ENCODE data around the gene SLC6A9. TPM values are rescaled to one million over a fixed set of nuclear protein-coding genes. Genes with fewer than 3 reads are reported as not detected.
A peak's percentile ranks its signal among the peaks of the same experiment; 100 is the strongest.

SLC6A9 gene
- total RNA-seq, 1 donor from 2014 or later = 4.7 TPM

DNA sequence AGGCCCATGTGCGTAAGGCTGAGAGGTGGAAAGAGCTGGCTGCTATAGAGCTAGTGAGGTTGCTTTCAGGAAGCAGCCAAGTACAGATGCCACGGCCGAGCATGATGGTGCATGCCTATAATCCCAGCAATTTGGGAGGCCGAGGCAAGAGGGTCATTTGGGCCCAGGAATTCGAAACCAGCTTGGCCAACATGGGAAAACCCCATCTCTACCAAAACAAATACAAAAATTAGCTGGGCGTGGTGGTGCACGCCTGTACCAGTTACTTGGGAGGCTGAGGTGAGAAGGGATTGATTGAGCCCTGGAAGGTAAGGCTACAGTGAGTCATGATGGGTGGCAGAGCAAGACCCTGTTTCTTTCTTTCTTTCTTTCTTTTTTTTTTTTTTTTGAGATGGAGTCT, 37.2 kb downstream of the SLC6A9 start:
- TF ChIP-seq, protein P1, sequence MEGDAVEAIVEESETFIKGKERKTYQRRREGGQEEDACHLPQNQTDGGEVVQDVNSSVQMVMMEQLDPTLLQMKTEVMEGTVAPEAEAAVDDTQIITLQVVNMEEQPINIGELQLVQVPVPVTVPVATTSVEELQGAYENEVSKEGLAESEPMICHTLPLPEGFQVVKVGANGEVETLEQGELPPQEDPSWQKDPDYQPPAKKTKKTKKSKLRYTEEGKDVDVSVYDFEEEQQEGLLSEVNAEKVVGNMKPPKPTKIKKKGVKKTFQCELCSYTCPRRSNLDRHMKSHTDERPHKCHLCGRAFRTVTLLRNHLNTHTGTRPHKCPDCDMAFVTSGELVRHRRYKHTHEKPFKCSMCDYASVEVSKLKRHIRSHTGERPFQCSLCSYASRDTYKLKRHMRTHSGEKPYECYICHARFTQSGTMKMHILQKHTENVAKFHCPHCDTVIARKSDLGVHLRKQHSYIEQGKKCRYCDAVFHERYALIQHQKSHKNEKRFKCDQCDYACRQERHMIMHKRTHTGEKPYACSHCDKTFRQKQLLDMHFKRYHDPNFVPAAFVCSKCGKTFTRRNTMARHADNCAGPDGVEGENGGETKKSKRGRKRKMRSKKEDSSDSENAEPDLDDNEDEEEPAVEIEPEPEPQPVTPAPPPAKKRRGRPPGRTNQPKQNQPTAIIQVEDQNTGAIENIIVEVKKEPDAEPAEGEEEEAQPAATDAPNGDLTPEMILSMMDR (IDR thresholded peaks at IDR 0.05) = no peak
- H3K36me3 ChIP-seq = no peaks in the 10 kb centered on the region
- no peak overlapping the region for H3K27ac ChIP-seq
- intact Hi-C loops (cut with DNase I) = loop anchor here (5.0 to 10.0 kb wide), 2 partner anchors 47 to 1659 kb away; partner anchors contain the start of genes FOXJ3 and IPO13
- no peak overlapping the region for H3K4me3 ChIP-seq
- no peak for DNase-seq (ENCODE audit: low spot score in 2 of 2)
- peaks cover 10 to 22% of the 10 kb centered on the region in 2 donors for H3K4me1 ChIP-seq
- no peaks in the 10 kb centered on the region for H3K9me3 ChIP-seq
- H3K27me3 ChIP-seq = no peaks in the 10 kb centered on the region

DNA sequence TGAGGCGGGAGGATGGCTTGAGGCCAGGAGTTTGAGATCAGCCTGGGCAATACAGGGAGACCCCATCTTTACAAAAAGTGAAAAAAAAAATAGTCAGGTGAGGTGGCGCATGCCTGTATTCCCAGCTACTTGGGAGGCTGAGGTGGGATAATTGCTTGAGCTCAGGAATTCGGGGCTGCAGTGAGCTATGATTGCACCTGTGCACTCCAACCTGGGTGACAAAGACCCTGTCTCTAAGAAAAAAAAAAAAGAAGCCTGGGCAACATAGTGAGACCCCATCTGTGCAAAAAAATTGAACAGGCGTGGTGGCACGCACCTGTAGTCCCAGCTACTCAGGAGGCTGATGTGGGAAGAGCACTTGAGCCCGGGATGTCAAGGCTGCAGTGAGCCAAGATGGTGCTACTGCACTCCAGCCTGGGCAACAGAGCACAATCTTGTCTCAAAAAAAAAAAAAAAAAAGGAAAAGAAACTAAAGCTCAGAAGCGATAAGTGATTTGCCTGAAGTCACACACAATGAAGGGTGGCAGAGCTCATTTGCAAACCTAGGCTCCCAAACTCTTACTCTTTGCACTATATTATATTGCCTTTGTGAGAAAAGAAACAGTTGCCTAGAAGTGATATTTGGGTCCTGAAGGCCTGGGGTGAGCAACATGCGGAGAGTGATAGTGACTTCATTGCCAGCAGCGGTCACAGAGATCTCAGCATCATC, 37.9 kb downstream of the SLC6A9 start:
- Histone ChIP-seq H3K4me1 (peaks cover 10 to 22% of the 10 kb centered on the region in 2 donors), H3K4me3 (no peak overlapping the region), H3K27ac (no peak overlapping the region), H3K36me3 (no peaks in the 10 kb centered on the region), H3K27me3 (no peaks in the 10 kb centered on the region), H3K9me3 (no peaks in the 10 kb centered on the region)
- TF ChIP-seq, protein P1 (IDR thresholded peaks at IDR 0.05) = no peak
- DNase-seq (ENCODE audit: low spot score in 2 of 2) = no peak
- intact Hi-C loops (cut with DNase I) = loop anchor here (5.0 to 10.0 kb wide), 2 partner anchors 46 to 1659 kb away; partner anchors contain the start of genes FOXJ3 and IPO13

DNA sequence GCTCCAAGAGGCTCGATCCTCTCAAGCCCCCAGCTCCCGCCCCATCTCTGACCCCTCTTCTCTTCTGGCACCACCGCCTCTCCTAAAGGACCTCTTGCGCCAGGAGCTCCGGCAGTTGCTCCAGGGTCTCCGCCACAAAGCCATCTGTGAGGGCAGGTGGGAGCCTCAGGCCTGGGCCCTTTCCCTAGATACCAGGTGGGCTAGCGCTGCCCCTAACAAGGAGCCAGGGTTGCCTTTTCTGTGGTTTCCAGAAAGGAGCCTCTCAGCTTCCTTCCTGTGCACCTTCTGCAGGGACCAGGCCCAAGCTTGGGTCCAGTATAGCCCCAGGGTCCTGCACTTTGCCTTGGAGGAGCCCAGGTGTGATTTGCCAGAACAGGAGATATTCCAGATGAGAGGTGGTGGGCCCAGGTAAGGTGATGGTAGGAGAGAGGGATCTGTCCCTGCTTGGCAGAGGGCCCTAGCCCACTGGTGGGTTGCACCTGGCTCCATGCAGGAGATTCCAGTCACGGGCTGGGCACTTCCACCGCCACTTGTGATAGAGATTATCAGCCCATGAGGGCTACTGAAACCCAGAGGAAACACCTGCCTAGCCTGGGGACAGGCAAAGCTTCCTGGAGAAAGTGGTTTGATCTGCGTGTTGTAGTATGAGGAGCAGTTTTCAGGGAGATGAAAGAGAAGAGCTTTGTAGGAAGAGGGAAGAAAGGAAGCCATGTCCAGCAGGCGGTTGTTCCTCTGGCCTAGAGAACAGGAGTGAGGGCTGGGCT, 38.8 kb downstream of the SLC6A9 start:
- Histone ChIP-seq H3K36me3 (no peaks in the 10 kb centered on the region), H3K27ac (peak overlapping the region; percentile 72 to 80), H3K4me1 (peaks cover 10 to 22% of the 10 kb centered on the region in 2 donors), H3K4me3 (peak overlapping the region; percentile 71 to 72), H3K27me3 (no peaks in the 10 kb centered on the region), H3K9me3 (no peaks in the 10 kb centered on the region)
- TF ChIP-seq, protein P1 (IDR thresholded peaks at IDR 0.05) = no peak
- DNase-seq (ENCODE audit: low spot score in 2 of 2) = no peak
- intact Hi-C loops (cut with DNase I) = loop anchor here (5.0 to 10.0 kb wide), 2 partner anchors 45 to 1658 kb away; partner anchors contain the start of genes FOXJ3 and IPO13

DNA sequence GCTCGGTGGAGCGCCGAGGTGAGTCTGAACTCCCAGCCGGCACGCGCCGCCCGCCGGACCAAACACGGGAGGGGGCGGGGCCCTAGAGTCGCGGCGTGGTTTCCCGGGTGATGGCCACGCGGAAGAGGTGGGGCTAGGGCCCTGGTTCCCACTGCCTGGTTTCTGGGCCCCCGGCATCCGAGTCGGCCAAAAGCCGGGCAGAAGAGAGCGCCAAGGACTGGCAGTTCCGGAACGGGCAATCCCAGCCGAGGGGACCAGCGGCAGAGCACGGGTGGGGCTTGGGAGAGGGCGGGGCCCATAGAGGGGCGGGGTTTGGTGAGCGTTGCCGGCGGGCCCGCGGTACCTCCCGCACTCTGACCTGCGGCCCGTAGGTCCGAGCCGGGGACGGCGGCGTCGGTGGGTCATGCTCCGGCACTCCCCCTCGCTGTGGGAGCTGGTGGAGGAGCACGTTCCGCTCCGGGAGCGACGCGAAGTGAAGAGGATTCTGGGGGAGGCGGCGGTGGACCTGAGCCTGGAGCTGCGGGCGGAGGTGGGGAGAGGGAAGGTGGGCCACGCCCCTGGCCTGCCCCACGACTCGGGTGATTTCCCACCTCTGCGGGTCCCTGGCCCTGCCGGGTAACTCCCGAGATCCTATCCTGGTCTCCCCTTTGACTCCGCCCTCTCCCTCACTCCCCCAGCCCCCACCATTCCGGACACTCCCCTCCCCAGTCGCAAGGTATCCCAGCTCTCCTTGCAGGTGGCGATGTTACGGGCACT, 39.6 kb downstream of the SLC6A9 start, which contains the start of gene CCDC24:
Gene CCDC24, plus strand, starts transcription at position 124 of the 756 bp plus-strand sequence. Its CDS starts 280 bp downstream, at position 404.
- H3K27ac ChIP-seq = peak within 1 kb of the TSS; percentile 72 to 80
- no peaks in the 10 kb centered on the region for H3K36me3 ChIP-seq
- no peaks in the 10 kb centered on the region for H3K9me3 ChIP-seq
- H3K4me3 ChIP-seq = peak within 1 kb of the TSS; percentile 71 to 72
- TF ChIP-seq, protein P1 (IDR thresholded peaks at IDR 0.05) = no peak
- DNase-seq (ENCODE audit: low spot score in 2 of 2) = peak; percentile 69 to 95
- intact Hi-C loops (cut with DNase I) = loop anchor here (1.0 to 10.0 kb wide), 5 partner anchors 17 to 1657 kb away; partner anchors contain the start of genes ATP6V0B, FOXJ3 and IPO13
- no peaks in the 10 kb centered on the region for H3K27me3 ChIP-seq
- H3K4me1 ChIP-seq = peaks cover 10 to 20% of the 10 kb centered on the region in 2 donors

DNA sequence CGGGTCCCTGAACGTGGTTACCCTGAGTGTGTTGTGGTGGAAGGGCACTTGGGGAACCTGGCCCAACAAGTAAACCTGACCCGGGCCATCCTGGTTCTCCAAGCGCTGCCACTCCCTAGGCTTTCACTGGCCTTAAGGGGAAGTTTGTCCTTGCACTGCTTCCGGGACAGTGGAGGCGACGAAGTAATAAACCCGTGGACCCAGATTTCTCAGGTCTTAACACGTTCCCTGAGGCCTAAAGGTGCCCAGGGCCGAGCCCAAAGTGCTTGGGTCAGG, 40.1 kb downstream of the SLC6A9 start:
- TF ChIP-seq, protein P1 (IDR thresholded peaks at IDR 0.05) = no peak
- Histone ChIP-seq H3K36me3 (no peaks in the 10 kb centered on the region), H3K4me3 (peak overlapping the region; percentile 71 to 72), H3K9me3 (no peaks in the 10 kb centered on the region), H3K4me1 (peaks cover 9 to 15% of the 10 kb centered on the region in 2 donors), H3K27ac (peak overlapping the region; percentile 72 to 80), H3K27me3 (no peaks in the 10 kb centered on the region)
- intact Hi-C loops (cut with DNase I) = loop anchor here (1.0 to 10.0 kb wide), 5 partner anchors 17 to 1656 kb away; partner anchors contain the start of genes ATP6V0B, FOXJ3 and IPO13
- DNase-seq (ENCODE audit: low spot score in 2 of 2) = no peak
